ENCODE results near the gene EXOC2.

The EXOC2 gene

GRCh38 chr6:466564-466963 is 226.4 kb downstream of the EXOC2 start:
- H3K4me2 ChIP-seq (ENCODE audit: insufficient read depth, low read length) = no peak overlapping the region
- no peaks in the 10 kb centered on the region for H4K20me1 ChIP-seq (ENCODE audit: insufficient read depth, low read length)
- no peak for ATAC-seq (ENCODE audit: insufficient read depth, low read depth)
- no peak overlapping the region for H2AFZ ChIP-seq (ENCODE audit: low read depth, low read length)
- H3K9ac ChIP-seq (ENCODE audit: low read depth, low read length) = no peak overlapping the region
- H3K9me3 ChIP-seq (ENCODE audit: insufficient read depth, low read length, severe bottlenecking) = no peaks in the 10 kb centered on the region
- H3K4me3 ChIP-seq (ENCODE audit: low read depth in 1 of 2, low read length in 2 of 2) = no peak overlapping the region
- peaks cover 3% of the 10 kb centered on the region for H3K27me3 ChIP-seq (ENCODE audit: insufficient read depth, low read length, poor library complexity)
- no peak overlapping the region for H3K27ac ChIP-seq (ENCODE audit: low read length)
- H3K36me3 ChIP-seq (ENCODE audit: insufficient read depth, low read length) = no peaks in the 10 kb centered on the region
- H3K79me2 ChIP-seq (ENCODE audit: insufficient read depth, low read length) = no peaks in the 10 kb centered on the region
- H3K4me1 ChIP-seq (ENCODE audit: insufficient read depth, low read length) = no peaks in the 10 kb centered on the region
- TF ChIP-seq CTCF (IDR thresholded peaks at IDR 0.05; ENCODE audit: borderline replicate concordance, extremely low read depth, low read length, poor library complexity, severe bottlenecking) (no peak), EZH2 (IDR thresholded peaks at IDR 0.05; ENCODE audit: borderline replicate concordance, low read depth, low read length, severe bottlenecking) (no peak)
- DNase-seq = no peak

- Histone ChIP-seq H3K4me2 (ENCODE audit: insufficient read depth, low read length) (no peak overlapping the region), H3K9me3 (ENCODE audit: insufficient read depth, low read length, severe bottlenecking) (no peaks in the 10 kb centered on the region), H2AFZ (ENCODE audit: low read depth, low read length) (no peak overlapping the region), H3K27ac (ENCODE audit: low read length) (no peak overlapping the region), H3K4me3 (ENCODE audit: low read depth in 1 of 2, low read length in 2 of 2) (no peak overlapping the region), H3K9ac (ENCODE audit: low read depth, low read length) (no peak overlapping the region), H3K79me2 (ENCODE audit: insufficient read depth, low read length) (no peaks in the 10 kb centered on the region), H3K4me1 (ENCODE audit: insufficient read depth, low read length) (no peaks in the 10 kb centered on the region), H4K20me1 (ENCODE audit: insufficient read depth, low read length) (no peaks in the 10 kb centered on the region), H3K27me3 (ENCODE audit: insufficient read depth, low read length, poor library complexity) (peaks cover 3% of the 10 kb centered on the region), H3K36me3 (ENCODE audit: insufficient read depth, low read length) (no peaks in the 10 kb centered on the region)
- no peak for ATAC-seq (ENCODE audit: insufficient read depth, low read depth)
- TF ChIP-seq EZH2 (IDR thresholded peaks at IDR 0.05; ENCODE audit: borderline replicate concordance, low read depth, low read length, severe bottlenecking) (no peak), CTCF (IDR thresholded peaks at IDR 0.05; ENCODE audit: borderline replicate concordance, extremely low read depth, low read length, poor library complexity, severe bottlenecking) (no peak)
- no peak for DNase-seq
These were observed 227.2 kb downstream of the EXOC2 start for GRCh38 chr6:465531-466348.

- Histone ChIP-seq H2AFZ (ENCODE audit: low read depth, low read length) (no peak overlapping the region), H3K27ac (ENCODE audit: low read length) (no peak overlapping the region), H3K9ac (ENCODE audit: low read depth, low read length) (no peak overlapping the region), H3K36me3 (ENCODE audit: insufficient read depth, low read length) (no peaks in the 10 kb centered on the region), H3K4me3 (ENCODE audit: low read depth in 1 of 2, low read length in 2 of 2) (no peak overlapping the region), H3K9me3 (ENCODE audit: insufficient read depth, low read length, severe bottlenecking) (no peaks in the 10 kb centered on the region), H4K20me1 (ENCODE audit: insufficient read depth, low read length) (no peaks in the 10 kb centered on the region), H3K79me2 (ENCODE audit: insufficient read depth, low read length) (no peaks in the 10 kb centered on the region), H3K27me3 (ENCODE audit: insufficient read depth, low read length, poor library complexity) (peaks cover 3% of the 10 kb centered on the region), H3K4me2 (ENCODE audit: insufficient read depth, low read length) (no peak overlapping the region), H3K4me1 (ENCODE audit: insufficient read depth, low read length) (no peaks in the 10 kb centered on the region)
- no peak for ATAC-seq (ENCODE audit: insufficient read depth, low read depth)
- no peak for TF ChIP-seq EZH2 (IDR thresholded peaks at IDR 0.05; ENCODE audit: borderline replicate concordance, low read depth, low read length, severe bottlenecking)
- TF ChIP-seq CTCF (IDR thresholded peaks at IDR 0.05; ENCODE audit: borderline replicate concordance, extremely low read depth, low read length, poor library complexity, severe bottlenecking) = no peak
- DNase-seq = no peak
These were observed 236.1 kb downstream of the EXOC2 start for GRCh38 chr6:456887-457286.
